GM10266 (cell line): Measurements from ENCODE around the gene ANKLE2.

Experiments
- DNase-seq: peaks from one replicate; pipeline ENCODE4 v3.0.0; 2012; ENCODE audit errors: extremely low spot score
- CTCF ChIP-seq: IDR thresholded peaks from 2 replicates; pipeline ENCODE4 v1.5.1; 2012; ENCODE audit warnings: mild to moderate bottlenecking, low read depth; ENCODE audit not compliant: control insufficient read depth, insufficient read depth; ENCODE audit errors: missing control alignments

ANKLE2 gene

GRCh38 chr12:132734206-132734605 is 27.4 kb downstream of the ANKLE2 start:
- no peak for DNase-seq
- no peak for TF ChIP-seq CTCF

- TF ChIP-seq CTCF = no peak
- no peak for DNase-seq
Observed at GRCh38 chr12:132731574-132731973, 30.1 kb downstream of the ANKLE2 start.

- no peak for TF ChIP-seq CTCF
Observed at GRCh38 chr12:132730353-132730752, 31.3 kb downstream of the ANKLE2 start.

GRCh38 chr12:132729541-132730320 is 31.9 kb downstream of the ANKLE2 start:
- no peak for DNase-seq
- TF ChIP-seq CTCF = no peak

More at GRCh38 chr12:132730353-132730752, 31.3 kb downstream of the ANKLE2 start:
- DNase-seq = no peak

- TF ChIP-seq CTCF = no peak
- DNase-seq = no peak
Observed at GRCh38 chr12:132728502-132728901, 33.1 kb downstream of the ANKLE2 start.

GRCh38 chr12:132727091-132727794 is 34.4 kb downstream of the ANKLE2 start:
- no peak for DNase-seq
- TF ChIP-seq CTCF = no peak

- TF ChIP-seq CTCF = no peak
- DNase-seq = no peak
Observed at GRCh38 chr12:132726386-132726785, 35.2 kb downstream of the ANKLE2 start.
